MM.1S (cell line): Measurements from ENCODE around the gene CCDC85B.

Experiments used
- DNase-seq: peaks from one replicate; pipeline ENCODE4 v3.0.0-alpha.2; 2015
- H2AFZ ChIP-seq: fragments of 300-600 bp; sonication (generic); 2 replicates; pipeline ENCODE4 v1.6.0; 2016; ENCODE audit warnings: antibody characterized with exemption, low read length
- H3F3A ChIP-seq: fragments of 300-600 bp; sonication (generic); 2 replicates; pipeline ENCODE4 v1.6.1; 2016; ENCODE audit warnings: mild to moderate bottlenecking, antibody characterized with exemption, low read length, moderate library complexity, mixed read lengths; ENCODE audit not compliant: insufficient read depth
- H3K27ac ChIP-seq: fragments of 300-600 bp; sonication (generic); 2 replicates; pipeline ENCODE4 v1.5.1; 2016; ENCODE audit warnings: mild to moderate bottlenecking, low read length
- H3K27me3 ChIP-seq: fragments of 300-600 bp; sonication (generic); replicated peaks from 2 replicates; pipeline ENCODE4 v1.6.0; 2016; ENCODE audit warnings: low read length; ENCODE audit not compliant: insufficient read depth
- H3K36me3 ChIP-seq: fragments of 300-600 bp; sonication (generic); replicated peaks from 2 replicates; pipeline ENCODE4 v1.6.1; 2016; ENCODE audit warnings: mild to moderate bottlenecking, low read length, mixed read lengths; ENCODE audit not compliant: insufficient read depth
- H3K4me1 ChIP-seq: fragments of 300-600 bp; sonication (generic); 2 replicates; pipeline ENCODE4 v1.6.1; 2016; ENCODE audit warnings: low read length, mixed read lengths
- H3K4me2 ChIP-seq: fragments of 300-600 bp; sonication (generic); 2 replicates; pipeline ENCODE4 v1.6.0; 2016; ENCODE audit warnings: low read depth, low read length
- H3K4me3 ChIP-seq: fragments of 300-600 bp; sonication (generic); 2 replicates; pipeline ENCODE4 v1.5.1; 2016; ENCODE audit warnings: low read length, mixed read lengths
- H3K79me2 ChIP-seq: fragments of 300-600 bp; sonication (generic); 2 replicates; pipeline ENCODE4 v1.6.1; 2016; ENCODE audit warnings: mixed run types, low read length, mixed read lengths
- H3K9ac ChIP-seq: fragments of 300-600 bp; sonication (generic); 2 replicates; pipeline ENCODE4 v1.6.1; 2016; ENCODE audit warnings: low read length, mixed read lengths
- H3K9me2 ChIP-seq: fragments of 300-600 bp; sonication (generic); replicated peaks from 2 replicates; pipeline ENCODE4 v1.6.1; 2016; ENCODE audit warnings: mild to moderate bottlenecking, low read length, mixed read lengths; ENCODE audit not compliant: insufficient read depth
- H3K9me3 ChIP-seq: fragments of 300-600 bp; sonication (generic); replicated peaks from 2 replicates; pipeline ENCODE4 v1.6.1; 2016; ENCODE audit warnings: mild to moderate bottlenecking, low read length, mixed read lengths; ENCODE audit not compliant: insufficient read depth
- H4K20me1 ChIP-seq: fragments of 300-600 bp; sonication (generic); 2 replicates; pipeline ENCODE4 v1.6.1; 2016; ENCODE audit warnings: mild to moderate bottlenecking, low read length, moderate library complexity, mixed read lengths; ENCODE audit not compliant: insufficient read depth
- EZH2 ChIP-seq: fragments of 300-600 bp; sonication (generic); optimal IDR thresholded peaks from 2 replicates; pipeline ENCODE3; 2017; ENCODE audit warnings: low read depth, mild to moderate bottlenecking, antibody characterized with exemption, low read length, mixed read lengths
- EZH2phosphoT487 ChIP-seq: fragments of 300-600 bp; sonication (generic); IDR thresholded peaks from 2 replicates; pipeline ENCODE4 v1.6.1; 2018; ENCODE audit warnings: antibody characterized with exemption, low read length
- TF ChIP-seq, protein P1 (sequence below): fragments of 300-600 bp; sonication (generic); IDR thresholded peaks from 2 replicates; pipeline ENCODE4 v1.5.1; 2016; ENCODE audit warnings: antibody characterized with exemption, low read length, mixed read lengths

Gene CCDC85B

DNA sequence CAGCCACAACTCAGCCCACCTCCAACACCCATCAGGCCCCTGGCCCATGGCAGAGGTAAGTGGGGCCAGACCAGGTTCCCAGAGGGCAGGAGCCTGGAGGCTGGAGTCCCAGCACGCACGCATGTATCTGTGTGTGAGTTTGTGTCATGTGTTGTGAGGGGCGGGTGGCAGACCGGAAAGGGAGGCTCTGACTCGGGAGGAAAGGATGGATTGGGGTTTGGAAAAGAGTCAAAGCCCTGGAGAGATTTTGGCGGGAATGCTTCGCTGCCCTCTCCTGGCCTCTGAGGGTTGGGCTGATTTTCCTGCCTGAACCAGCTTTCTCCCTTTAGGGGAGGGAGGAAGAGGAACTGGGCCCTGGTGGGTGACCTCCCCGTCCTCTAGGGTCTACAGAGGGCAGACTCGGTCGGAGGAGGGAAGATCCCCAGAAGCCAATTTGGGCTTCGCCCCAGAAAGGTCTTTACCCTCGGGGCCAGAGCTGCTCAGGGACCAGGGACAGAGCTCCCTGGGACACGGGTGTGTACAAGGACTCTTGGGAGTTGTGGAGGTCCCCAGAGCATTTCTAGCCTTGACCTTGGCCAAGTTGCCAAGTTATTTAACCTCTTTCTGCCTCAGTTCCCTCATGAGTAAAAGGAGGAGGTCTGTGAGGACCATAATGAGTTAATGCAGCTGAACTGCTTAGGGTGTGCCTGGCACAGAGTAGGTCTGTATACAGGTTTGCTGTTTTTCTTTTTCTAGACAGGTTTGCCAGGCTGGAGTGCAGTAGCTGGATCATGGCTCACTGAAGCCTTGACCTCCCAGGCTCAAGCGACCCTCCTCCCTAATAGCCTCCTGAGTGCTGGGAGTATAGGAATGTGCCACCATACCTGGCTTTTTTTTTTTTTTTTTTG lies 21.5 kb downstream of the CCDC85B start:
- Histone ChIP-seq H3K9ac (no peak overlapping the region), H4K20me1 (no peaks in the 10 kb centered on the region), H3K79me2 (peaks cover 5% of the 10 kb centered on the region; the same call in 1 of the 2 replicates), H3K4me2 (no peak overlapping the region), H2AFZ (peak overlapping the region; percentile 64), H3K27me3 (no peaks in the 10 kb centered on the region), H3K27ac (no peak overlapping the region), H3K9me2 (no peaks in the 10 kb centered on the region), H3K9me3 (no peaks in the 10 kb centered on the region), H3K36me3 (no peaks in the 10 kb centered on the region), H3K4me1 (peaks cover 11% of the 10 kb centered on the region; the same call in 1 of the 2 replicates), H3K4me3 (no peak overlapping the region), H3F3A (peaks cover 14% of the 10 kb centered on the region)
- no peak for TF ChIP-seq EZH2phosphoT487
- no peak for TF ChIP-seq EZH2
- TF ChIP-seq, protein P1, sequence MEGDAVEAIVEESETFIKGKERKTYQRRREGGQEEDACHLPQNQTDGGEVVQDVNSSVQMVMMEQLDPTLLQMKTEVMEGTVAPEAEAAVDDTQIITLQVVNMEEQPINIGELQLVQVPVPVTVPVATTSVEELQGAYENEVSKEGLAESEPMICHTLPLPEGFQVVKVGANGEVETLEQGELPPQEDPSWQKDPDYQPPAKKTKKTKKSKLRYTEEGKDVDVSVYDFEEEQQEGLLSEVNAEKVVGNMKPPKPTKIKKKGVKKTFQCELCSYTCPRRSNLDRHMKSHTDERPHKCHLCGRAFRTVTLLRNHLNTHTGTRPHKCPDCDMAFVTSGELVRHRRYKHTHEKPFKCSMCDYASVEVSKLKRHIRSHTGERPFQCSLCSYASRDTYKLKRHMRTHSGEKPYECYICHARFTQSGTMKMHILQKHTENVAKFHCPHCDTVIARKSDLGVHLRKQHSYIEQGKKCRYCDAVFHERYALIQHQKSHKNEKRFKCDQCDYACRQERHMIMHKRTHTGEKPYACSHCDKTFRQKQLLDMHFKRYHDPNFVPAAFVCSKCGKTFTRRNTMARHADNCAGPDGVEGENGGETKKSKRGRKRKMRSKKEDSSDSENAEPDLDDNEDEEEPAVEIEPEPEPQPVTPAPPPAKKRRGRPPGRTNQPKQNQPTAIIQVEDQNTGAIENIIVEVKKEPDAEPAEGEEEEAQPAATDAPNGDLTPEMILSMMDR, result peak; percentile 49
- DNase-seq, result no peak

DNA sequence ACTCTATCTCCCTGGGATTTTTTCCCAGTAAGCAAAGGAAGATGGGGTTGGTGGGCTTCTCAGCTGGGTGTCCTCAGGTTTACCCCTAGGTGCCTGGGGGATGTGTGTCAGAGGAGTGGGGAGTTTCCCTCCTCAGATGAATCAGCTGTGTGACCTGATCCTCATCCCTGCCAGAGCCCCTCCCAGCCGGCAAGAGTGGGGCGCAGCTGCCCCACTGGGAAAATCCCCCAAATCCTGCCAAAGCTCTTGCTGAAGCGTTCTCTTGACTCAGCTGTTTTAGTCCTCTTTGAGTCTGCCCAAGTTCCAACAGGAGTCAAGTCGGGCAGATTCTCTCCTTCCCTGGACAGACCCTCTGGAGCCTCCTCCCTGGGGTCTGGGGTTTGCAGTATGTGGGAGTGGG lies 22.4 kb downstream of the CCDC85B start:
- Histone ChIP-seq H3K79me2 (peaks cover 14% of the 10 kb centered on the region), H3K4me2 (no peak overlapping the region), H3K9ac (no peak overlapping the region), H3K27me3 (no peaks in the 10 kb centered on the region), H4K20me1 (no peaks in the 10 kb centered on the region), H3K9me2 (no peaks in the 10 kb centered on the region), H3K27ac (no peak overlapping the region), H3K9me3 (no peaks in the 10 kb centered on the region), H3F3A (peaks cover 14% of the 10 kb centered on the region), H3K4me3 (no peak overlapping the region), H2AFZ (no peak overlapping the region), H3K4me1 (peaks cover 18% of the 10 kb centered on the region; the same call in 1 of the 2 replicates), H3K36me3 (no peaks in the 10 kb centered on the region)
- no peak for DNase-seq
- TF ChIP-seq, protein P1, result no peak
- no peak for TF ChIP-seq EZH2phosphoT487

DNA sequence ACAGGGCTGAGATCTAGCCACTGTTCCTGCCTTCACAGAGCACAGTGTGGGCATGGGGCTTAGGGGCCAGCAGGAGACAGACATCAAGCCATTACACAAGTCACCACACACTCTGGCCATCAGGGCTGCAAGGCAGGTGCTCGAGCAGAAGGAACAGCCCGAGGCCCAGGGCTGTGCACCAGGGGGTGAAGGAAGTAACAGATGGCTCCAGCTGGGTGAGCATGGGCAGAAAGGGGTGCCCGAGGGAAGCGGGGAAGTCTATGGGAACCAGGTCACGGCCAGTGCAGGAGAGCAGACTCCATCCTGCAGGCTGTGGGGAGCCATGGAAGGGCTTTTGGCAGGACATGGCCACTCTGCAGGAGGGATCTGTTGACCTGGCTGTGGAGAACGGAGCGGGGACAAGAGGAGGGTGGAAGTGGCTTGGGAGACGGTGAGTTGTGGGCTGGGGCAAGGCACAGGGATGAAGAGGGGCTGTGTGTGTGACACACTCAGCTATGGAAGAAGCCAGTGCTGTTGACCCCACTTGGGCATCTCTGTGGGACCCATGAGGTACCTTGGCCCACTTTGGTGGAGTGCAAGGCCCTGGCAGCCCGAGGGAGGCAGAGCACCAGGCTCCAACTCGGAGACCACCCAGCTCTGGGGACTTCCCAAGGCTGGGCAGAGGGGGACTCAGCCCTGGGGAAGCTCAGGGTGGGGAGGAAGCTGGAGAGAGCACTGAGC lies 24.8 kb downstream of the CCDC85B start:
- no peaks in the 10 kb centered on the region for H4K20me1 ChIP-seq

More for the DNA sequence above, 24.8 kb downstream of the CCDC85B start:
- peaks cover 14% of the 10 kb centered on the region; the same call in 1 of the 2 replicates for H3K4me1 ChIP-seq
- no peak overlapping the region for H2AFZ ChIP-seq
- H3K9ac ChIP-seq, result no peak overlapping the region
- TF ChIP-seq, protein P1, result no peak
- no peak for TF ChIP-seq EZH2phosphoT487
- no peak for TF ChIP-seq EZH2
- no peak overlapping the region for H3K4me3 ChIP-seq
- H3F3A ChIP-seq, result peaks cover 4% of the 10 kb centered on the region; the same call in 1 of the 2 replicates
- no peaks in the 10 kb centered on the region for H3K36me3 ChIP-seq
- no peak overlapping the region for H3K27ac ChIP-seq
- H3K9me3 ChIP-seq, result no peaks in the 10 kb centered on the region
- no peak overlapping the region for H3K4me2 ChIP-seq
- no peaks in the 10 kb centered on the region for H3K27me3 ChIP-seq
- H3K79me2 ChIP-seq, result peaks cover 30% of the 10 kb centered on the region
- DNase-seq, result no peak
- no peaks in the 10 kb centered on the region for H3K9me2 ChIP-seq
